Thoracic aorta (tissue), 2 donors: Measurements from ENCODE around the gene EIF2AK3. TPM values are rescaled to one million over a fixed set of nuclear protein-coding genes. Genes with fewer than 3 reads are reported as not detected.

Experiments used
- ATAC-seq: fragments of 150-250 bp; one replicate; pipeline ENCODE4 v1.8.0; 2017; ENCODE audit warnings: low read depth; ENCODE audit not compliant: insufficient number of reproducible peaks, low FRiP score
- DNase-seq: peaks from one replicate; pipeline ENCODE4 v3.0.0-alpha.2; 2020; ENCODE audit warnings: low spot score
- H3K27ac ChIP-seq, 2 donors: fragments of 200-600 bp; sonication (generic); 1 replicate in 1 of 2; 2 replicates in 1 of 2; pipeline ENCODE4 v1.5.1; 2016; ENCODE audit warnings: mild to moderate bottlenecking in 2 of 2, moderate library complexity in 2 of 2
- H3K27me3 ChIP-seq: fragments of 200-600 bp; sonication (generic); replicated peaks from 2 replicates; pipeline ENCODE4 v1.6.0; 2016; ENCODE audit warnings: mild to moderate bottlenecking; ENCODE audit not compliant: insufficient read depth
- H3K36me3 ChIP-seq: fragments of 200-600 bp; sonication (generic); one replicate; pipeline ENCODE4 v1.5.1; 2016
- H3K4me1 ChIP-seq, 2 donors: fragments of 200-600 bp; sonication (generic); 1 replicate in 1 of 2; 2 replicates in 1 of 2; pipeline versions ENCODE4 v1.5.1 to v1.6.0; 2016; ENCODE audit warnings: low read depth in 2 of 2, mild to moderate bottlenecking in 1 of 2; ENCODE audit not compliant: control insufficient read depth in 1 of 2
- H3K4me3 ChIP-seq: fragments of 200-600 bp; sonication (generic); 2 replicates; pipeline ENCODE4 v1.5.1; 2016; ENCODE audit warnings: mild to moderate bottlenecking
- H3K9me3 ChIP-seq: fragments of 200-600 bp; sonication (generic); 2 replicates; pipeline ENCODE4 v1.5.1; 2016
- CTCF ChIP-seq: fragments of 200-600 bp; sonication (generic); IDR thresholded peaks from one replicate; pipeline ENCODE4 v1.5.1; 2019; ENCODE audit warnings: antibody characterized with exemption
- total RNA-seq, 2 donors: library from RNA; depleted of rRNA; stranded (reverse); fragments of >200 nt; gene quantifications; one replicate each; pipeline versions ENCODE4 v1.1.0 to v1.2.3, GENCODE V29; 2016

The EIF2AK3 gene
- total RNA-seq, 2 donors from 2014 or later = 23.8 to 33.6 TPM

- no peak overlapping the region for H3K4me3 ChIP-seq
- H3K27ac ChIP-seq = no peak overlapping the region
- ATAC-seq (no peak), DNase-seq (no peak)
- H3K4me1 ChIP-seq = no peaks in the 10 kb centered on the region
- H3K36me3 ChIP-seq = peaks cover 6% of the 10 kb centered on the region
- no peaks in the 10 kb centered on the region for H3K9me3 ChIP-seq
- no peaks in the 10 kb centered on the region for H3K27me3 ChIP-seq
- no peak for TF ChIP-seq CTCF
Measured at GRCh38 chr2:88561646-88562388, 65.4 kb downstream of the EIF2AK3 start.

- no peaks in the 10 kb centered on the region for H3K4me1 ChIP-seq
- H3K4me3 ChIP-seq = no peak overlapping the region
- no peaks in the 10 kb centered on the region for H3K9me3 ChIP-seq
- H3K27me3 ChIP-seq = no peaks in the 10 kb centered on the region
- no peak for DNase-seq
- H3K27ac ChIP-seq = no peak overlapping the region
- no peak for ATAC-seq
- H3K36me3 ChIP-seq = peaks cover 6% of the 10 kb centered on the region
- no peak for TF ChIP-seq CTCF
Measured at GRCh38 chr2:88560619-88561307, 66.5 kb downstream of the EIF2AK3 start.

GRCh38 chr2:88557290-88557689 lies 70.0 kb downstream of the EIF2AK3 start:
- Histone ChIP-seq H3K27me3 (no peaks in the 10 kb centered on the region), H3K36me3 (peaks cover 6% of the 10 kb centered on the region), H3K4me1 (no peaks in the 10 kb centered on the region), H3K27ac (no peak overlapping the region), H3K9me3 (no peaks in the 10 kb centered on the region), H3K4me3 (no peak overlapping the region)
- TF ChIP-seq CTCF = no peak
- ATAC-seq (no peak), DNase-seq (no peak)

- ATAC-seq (no peak), DNase-seq (no peak)
- TF ChIP-seq CTCF = no peak
- no peaks in the 10 kb centered on the region for H3K27me3 ChIP-seq
- H3K4me3 ChIP-seq = no peak overlapping the region
- no peaks in the 10 kb centered on the region for H3K36me3 ChIP-seq
- no peak overlapping the region for H3K27ac ChIP-seq
- no peaks in the 10 kb centered on the region for H3K9me3 ChIP-seq
- no peaks in the 10 kb centered on the region for H3K4me1 ChIP-seq
Measured at GRCh38 chr2:88556026-88556425, 71.2 kb downstream of the EIF2AK3 start.

GRCh38 chr2:88554189-88554588 lies 73.1 kb downstream of the EIF2AK3 start:
- H3K27ac ChIP-seq = no peak overlapping the region
- no peaks in the 10 kb centered on the region for H3K9me3 ChIP-seq
- no peak overlapping the region for H3K4me3 ChIP-seq
- H3K27me3 ChIP-seq = no peaks in the 10 kb centered on the region
- peaks cover 0 to 4% of the 10 kb centered on the region in 2 donors for H3K4me1 ChIP-seq
- no peak for TF ChIP-seq CTCF
- no peaks in the 10 kb centered on the region for H3K36me3 ChIP-seq
- no peak for ATAC-seq
- no peak for DNase-seq
